ENCODE measurements around the gene TMEM109.

The TMEM109 gene

GRCh38 chr11:60873533-60873932 lies 40.4 kb upstream of the TMEM109 start:
- no peak overlapping the region for H3K4me3 ChIP-seq (ENCODE audit: low read depth, low read length)
- no peak for TF ChIP-seq CTCF (IDR thresholded peaks at IDR 0.05; ENCODE audit: low read depth, low read length, missing control alignments)

GRCh38 chr11:60874421-60875365 lies 39.3 kb upstream of the TMEM109 start:
- TF ChIP-seq CTCF (IDR thresholded peaks at IDR 0.05; ENCODE audit: low read depth, low read length, missing control alignments) = no peak
- H3K4me3 ChIP-seq (ENCODE audit: low read depth, low read length) = no peak overlapping the region
- DNase-seq (ENCODE audit: low read depth) = no peak

More at GRCh38 chr11:60873533-60873932, 40.4 kb upstream of the TMEM109 start:
- no peak for DNase-seq (ENCODE audit: low read depth)

- no peak for TF ChIP-seq CTCF (IDR thresholded peaks at IDR 0.05; ENCODE audit: low read depth, low read length, missing control alignments)
- DNase-seq (ENCODE audit: low read depth) = no peak
- H3K4me3 ChIP-seq (ENCODE audit: low read depth, low read length) = no peak overlapping the region
Measured at GRCh38 chr11:60875366-60876167, 38.4 kb upstream of the TMEM109 start.

- no peak overlapping the region for H3K4me3 ChIP-seq (ENCODE audit: low read depth, low read length)
- no peak for TF ChIP-seq CTCF (IDR thresholded peaks at IDR 0.05; ENCODE audit: low read depth, low read length, missing control alignments)
- no peak for DNase-seq (ENCODE audit: low read depth)
Measured at GRCh38 chr11:60876168-60876485, 37.8 kb upstream of the TMEM109 start.

GRCh38 chr11:60878245-60879101 lies 35.5 kb upstream of the TMEM109 start:
- no peak overlapping the region for H3K4me3 ChIP-seq (ENCODE audit: low read depth, low read length)
- TF ChIP-seq CTCF (IDR thresholded peaks at IDR 0.05; ENCODE audit: low read depth, low read length, missing control alignments) = no peak
- no peak for DNase-seq (ENCODE audit: low read depth)

- TF ChIP-seq CTCF (IDR thresholded peaks at IDR 0.05; ENCODE audit: low read depth, low read length, missing control alignments) = no peak
- DNase-seq (ENCODE audit: low read depth) = no peak
- no peak overlapping the region for H3K4me3 ChIP-seq (ENCODE audit: low read depth, low read length)
Measured at GRCh38 chr11:60879104-60879503, 34.9 kb upstream of the TMEM109 start.
